Endodermal cell (in vitro differentiated cells): ENCODE measurements around the gene SLC25A45. TPM values are rescaled to one million over a fixed set of nuclear protein-coding genes. Genes with fewer than 3 reads are reported as not detected.

Source experiments
- DNase-seq: peaks from one replicate; pipeline ENCODE4 v3.0.0-alpha.2; 2017
- H3K27ac ChIP-seq: 2 replicates; pipeline ENCODE4 v1.5.1; 2013; ENCODE audit warnings: mild to moderate bottlenecking, low read depth, low read length, moderate library complexity
- H3K27me3 ChIP-seq: 2 replicates; pipeline ENCODE4 v1.6.1; 2013; ENCODE audit warnings: mild to moderate bottlenecking, low read length, moderate library complexity; ENCODE audit not compliant: insufficient read depth, control insufficient read depth, poor library complexity, severe bottlenecking
- H3K36me3 ChIP-seq: 2 replicates; pipeline ENCODE4 v1.7.0; 2013; ENCODE audit warnings: mild to moderate bottlenecking, low read length, moderate library complexity; ENCODE audit not compliant: control insufficient read depth, insufficient read depth
- H3K4me1 ChIP-seq: one replicate; pipeline ENCODE4 v1.7.0; 2013; ENCODE audit warnings: low read length; ENCODE audit not compliant: control insufficient read depth, insufficient read depth
- H3K4me3 ChIP-seq: 2 replicates; pipeline ENCODE4 v1.5.1; 2013; ENCODE audit warnings: mild to moderate bottlenecking, low read length, moderate library complexity
- H3K9ac ChIP-seq: 2 replicates; pipeline ENCODE4 v1.6.1; 2013; ENCODE audit warnings: mild to moderate bottlenecking, low read length, moderate library complexity; ENCODE audit not compliant: poor library complexity, severe bottlenecking; ENCODE audit errors: extremely low read depth
- H3K9me3 ChIP-seq: 2 replicates; pipeline ENCODE4 v1.6.1; 2013; ENCODE audit warnings: mild to moderate bottlenecking, low read length, moderate library complexity; ENCODE audit not compliant: control insufficient read depth
- H3K27ac Mint-ChIP-seq: 2 replicates; pipeline ENCODE4 v1.8.0; 2020; ENCODE audit warnings: mixed read lengths
- H3K27me3 Mint-ChIP-seq: 2 replicates; pipeline ENCODE4 v1.8.0; 2021; ENCODE audit warnings: mild to moderate bottlenecking, mixed read lengths; ENCODE audit not compliant: insufficient read depth
- H3K36me3 Mint-ChIP-seq: 2 replicates; pipeline ENCODE4 v1.8.0; 2020; ENCODE audit warnings: low read depth, mixed read lengths
- H3K4me1 Mint-ChIP-seq: 2 replicates; pipeline ENCODE4 v1.8.0; 2020; ENCODE audit warnings: mixed read lengths
- H3K4me3 Mint-ChIP-seq: 2 replicates; pipeline ENCODE4 v1.8.0; 2020; ENCODE audit warnings: mild to moderate bottlenecking, moderate library complexity, mixed read lengths
- H3K9me3 Mint-ChIP-seq: 2 replicates; pipeline ENCODE4 v1.8.0; 2020; ENCODE audit warnings: mild to moderate bottlenecking, mixed read lengths
- CTCF ChIP-seq: fragments of 200-600 bp; sonication (generic); conservative IDR thresholded peaks from 2 replicates; pipeline ENCODE4 v1.5.0; 2021; ENCODE audit warnings: antibody characterized with exemption, mild to moderate bottlenecking
- WGBS, 2 experiments: methylation state at CpG; one replicate each; pipeline versions ENCODE4 v1.1.5 to v1.1.7; 2013; ENCODE audit warnings: missing lambda C conversion rate in 2 of 2, mixed read lengths in 1 of 2; ENCODE audit not compliant: insufficient coverage in 1 of 2, insufficient read length in 1 of 2; 5-methylcytosine and 5-hydroxymethylcytosine counted together
- total RNA-seq, 2 donors: library from RNA; stranded (reverse); fragmentation: NEBNext Ultra II Directional in 1 of 2; extraction: Animal tissue kit (Norgen Biotek cat#: 25700) in 1 of 2; gene quantifications; 2 replicates in 1 of 2; 3 replicates in 1 of 2; pipeline ENCODE4 v1.2.1, GENCODE V29; 2021

SLC25A45 gene
- total RNA-seq, 2 donors from 2014 or later = 3.0 to 6.3 TPM

- peaks cover 40% of the 10 kb centered on the region for H3K27me3 Mint-ChIP-seq
- H3K4me1 ChIP-seq = no peaks in the 10 kb centered on the region
- H3K36me3 ChIP-seq = peaks cover 6% of the 10 kb centered on the region
- H3K4me1 Mint-ChIP-seq = peaks cover 11% of the 10 kb centered on the region
- DNase-seq = no peak
- no peak overlapping the region for H3K4me3 Mint-ChIP-seq
- H3K9ac ChIP-seq = no peak overlapping the region
- H3K27me3 ChIP-seq = peaks cover 26% of the 10 kb centered on the region
- H3K4me3 ChIP-seq = no peak overlapping the region
- H3K27ac ChIP-seq = no peak overlapping the region
- no peaks in the 10 kb centered on the region for H3K9me3 Mint-ChIP-seq
- WGBS, 2 experiments = 91 to 96% methylated on average over 5 to 8 of the region's 8 CpGs
- no peak overlapping the region for H3K27ac Mint-ChIP-seq
- H3K36me3 Mint-ChIP-seq = no peaks in the 10 kb centered on the region
- TF ChIP-seq CTCF = no peak
- H3K9me3 ChIP-seq = no peaks in the 10 kb centered on the region
These were observed 24.5 kb downstream of the SLC25A45 start for GRCh38 chr11:65357856-65358356.

- H3K4me1 Mint-ChIP-seq = peaks cover 11% of the 10 kb centered on the region
- H3K9me3 Mint-ChIP-seq = no peaks in the 10 kb centered on the region
- H3K27ac Mint-ChIP-seq = no peak overlapping the region
- H3K4me3 ChIP-seq = no peak overlapping the region
- peaks cover 38% of the 10 kb centered on the region for H3K27me3 Mint-ChIP-seq
- H3K36me3 ChIP-seq = peaks cover 18% of the 10 kb centered on the region
- peak overlapping the region; percentile 65 for H3K4me3 Mint-ChIP-seq
- no peaks in the 10 kb centered on the region for H3K4me1 ChIP-seq
- no peaks in the 10 kb centered on the region for H3K9me3 ChIP-seq
- H3K27me3 ChIP-seq = peaks cover 26% of the 10 kb centered on the region
- TF ChIP-seq CTCF = no peak
- H3K27ac ChIP-seq = no peak overlapping the region
- H3K9ac ChIP-seq = no peak overlapping the region
- H3K36me3 Mint-ChIP-seq = peaks cover 5% of the 10 kb centered on the region
- 92 to 97% methylated on average over 21 to 30 of the region's 30 CpGs for WGBS, 2 experiments
- no peak for DNase-seq
These were observed 26.0 kb downstream of the SLC25A45 start for GRCh38 chr11:65356394-65356972.

- Histone ChIP-seq H3K36me3 (peaks cover 24% of the 10 kb centered on the region), H3K27ac (peak overlapping the region; percentile 44), H3K4me1 (no peaks in the 10 kb centered on the region), H3K27me3 (peaks cover 26% of the 10 kb centered on the region), H3K9ac (no peak overlapping the region), H3K4me3 (peak overlapping the region; percentile 45), H3K9me3 (no peaks in the 10 kb centered on the region)
- WGBS, 2 experiments = 82 to 84% methylated on average over 29 to 35 of the region's 35 CpGs
- Mint-ChIP-seq H3K4me1 (peaks cover 11% of the 10 kb centered on the region), H3K36me3 (peaks cover 8% of the 10 kb centered on the region), H3K27me3 (peaks cover 38% of the 10 kb centered on the region), H3K4me3 (peak overlapping the region; percentile 65), H3K27ac (no peak overlapping the region), H3K9me3 (no peaks in the 10 kb centered on the region)
- DNase-seq = peak; percentile 72
- no peak for TF ChIP-seq CTCF
These were observed 26.6 kb downstream of the SLC25A45 start for GRCh38 chr11:65355776-65356393.
